Effector memory CD8-positive, alpha-beta T cell (primary cell): Measurements from ENCODE around the gene ARMC3.

Source experiments
- ATAC-seq: fragments of 150-1000 bp; cut with Tn5 transposase; replicated peaks from 2 replicates; pipeline ENCODE4 v1.10.0; 2021; ENCODE audit warnings: mild to moderate bottlenecking, moderate library complexity
- DNase-seq, 3 experiments: peaks; one replicate each; pipeline ENCODE4 v3.0.0; 2021
- H3K27ac Mint-ChIP-seq, 2 donors: one replicate each; pipeline ENCODE4 v1.8.0; 2022; ENCODE audit warnings: mild to moderate bottlenecking in 2 of 2, mixed read lengths in 2 of 2, moderate library complexity in 2 of 2
- H3K27me3 Mint-ChIP-seq, 2 donors: one replicate each; pipeline ENCODE4 v1.8.0; 2022; ENCODE audit warnings: mixed read lengths in 2 of 2
- H3K36me3 Mint-ChIP-seq: one replicate; pipeline ENCODE4 v1.8.0; 2022; ENCODE audit warnings: mild to moderate bottlenecking, moderate library complexity, mixed read lengths; ENCODE audit not compliant: insufficient read depth
- H3K4me1 Mint-ChIP-seq, 2 donors: one replicate each; pipeline ENCODE4 v1.8.0; 2022; ENCODE audit warnings: low read depth in 2 of 2, mixed read lengths in 2 of 2
- H3K4me3 Mint-ChIP-seq, 2 donors: one replicate each; pipeline ENCODE4 v1.8.0; 2022; ENCODE audit warnings: mild to moderate bottlenecking in 2 of 2, mixed read lengths in 2 of 2, moderate library complexity in 2 of 2
- H3K9me3 Mint-ChIP-seq, 2 donors: one replicate each; pipeline ENCODE4 v1.8.0; 2022; ENCODE audit warnings: mixed read lengths in 2 of 2

The ARMC3 gene

DNA sequence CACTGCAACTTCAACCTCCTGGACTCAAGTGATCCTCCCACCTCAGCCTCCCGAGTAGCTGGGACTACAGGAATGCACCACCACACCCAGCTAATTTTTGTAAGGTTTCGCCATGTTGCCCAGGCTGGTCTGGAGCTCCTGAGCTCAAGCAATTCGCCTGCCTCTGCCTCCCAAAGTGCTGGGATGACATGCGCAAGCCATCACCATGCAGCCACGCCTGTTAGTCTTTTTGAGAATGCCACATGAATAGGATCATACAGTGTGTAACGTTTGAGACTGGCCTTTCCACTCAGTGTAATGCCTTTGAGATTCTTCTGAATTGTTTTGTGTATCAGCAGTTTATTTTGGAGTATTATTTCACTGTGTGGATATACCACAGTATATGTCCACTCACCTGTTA lies 91.8 kb downstream of the ARMC3 start:
- no peaks in the 10 kb centered on the region for H3K4me1 Mint-ChIP-seq
- H3K27me3 Mint-ChIP-seq: peaks cover 59 to 77% of the 10 kb centered on the region in 2 donors
- H3K9me3 Mint-ChIP-seq: peaks cover 5 to 6% of the 10 kb centered on the region in 2 donors
- H3K27ac Mint-ChIP-seq: no peak overlapping the region
- H3K36me3 Mint-ChIP-seq: no peaks in the 10 kb centered on the region
- H3K4me3 Mint-ChIP-seq: no peak overlapping the region
- DNase-seq: no peak
- no peak for ATAC-seq

DNA sequence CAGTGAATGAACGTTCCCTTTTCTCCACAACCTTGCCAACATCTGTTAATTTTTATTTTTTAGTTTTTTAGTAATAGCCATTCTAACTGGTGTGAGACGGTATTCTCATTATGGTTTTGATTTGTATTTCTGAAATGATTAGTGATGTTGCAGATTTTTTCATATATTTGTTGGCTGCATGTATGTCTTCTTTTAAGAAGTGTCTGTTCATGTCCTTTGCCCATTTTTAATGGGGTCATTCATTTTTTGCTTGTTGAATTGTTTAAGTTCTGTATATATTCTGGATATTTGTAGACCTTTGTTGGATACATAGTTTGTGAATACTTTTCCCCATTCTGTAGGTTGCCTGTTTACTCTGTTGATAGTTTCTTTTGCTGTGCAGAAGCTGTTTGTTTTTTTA lies 93.6 kb downstream of the ARMC3 start:
- Mint-ChIP-seq H3K36me3 (no peaks in the 10 kb centered on the region), H3K4me1 (no peaks in the 10 kb centered on the region), H3K9me3 (peaks cover 6 to 7% of the 10 kb centered on the region in 2 donors), H3K4me3 (no peak overlapping the region), H3K27me3 (peaks cover 66 to 74% of the 10 kb centered on the region in 2 donors), H3K27ac (no peak overlapping the region)
- DNase-seq: no peak
- no peak for ATAC-seq

DNA sequence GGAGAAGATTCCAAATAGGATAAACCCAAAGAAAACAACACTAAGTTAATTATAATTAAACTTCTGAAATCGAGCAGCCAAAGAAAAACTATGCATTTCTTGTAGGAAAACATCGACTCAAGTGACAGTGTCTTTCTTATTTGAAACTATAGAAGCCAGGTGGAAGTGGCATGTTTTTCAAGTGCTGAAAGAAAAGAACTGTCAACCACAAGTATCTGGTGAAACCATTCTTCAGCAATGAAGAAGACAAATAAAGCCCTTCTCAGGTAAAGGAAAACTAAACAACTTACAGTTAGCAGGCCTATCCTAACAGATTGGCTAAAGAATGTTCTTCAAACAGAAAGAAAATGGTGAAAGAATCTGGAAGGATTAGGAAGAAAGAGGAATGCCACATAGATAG lies 96.1 kb downstream of the ARMC3 start:
- Mint-ChIP-seq H3K27me3 (peaks cover 77 to 78% of the 10 kb centered on the region in 2 donors), H3K4me3 (no peak overlapping the region), H3K9me3 (peaks cover 6 to 7% of the 10 kb centered on the region in 2 donors), H3K27ac (no peak overlapping the region), H3K4me1 (no peaks in the 10 kb centered on the region), H3K36me3 (no peaks in the 10 kb centered on the region)
- no peak for DNase-seq
- no peak for ATAC-seq

DNA sequence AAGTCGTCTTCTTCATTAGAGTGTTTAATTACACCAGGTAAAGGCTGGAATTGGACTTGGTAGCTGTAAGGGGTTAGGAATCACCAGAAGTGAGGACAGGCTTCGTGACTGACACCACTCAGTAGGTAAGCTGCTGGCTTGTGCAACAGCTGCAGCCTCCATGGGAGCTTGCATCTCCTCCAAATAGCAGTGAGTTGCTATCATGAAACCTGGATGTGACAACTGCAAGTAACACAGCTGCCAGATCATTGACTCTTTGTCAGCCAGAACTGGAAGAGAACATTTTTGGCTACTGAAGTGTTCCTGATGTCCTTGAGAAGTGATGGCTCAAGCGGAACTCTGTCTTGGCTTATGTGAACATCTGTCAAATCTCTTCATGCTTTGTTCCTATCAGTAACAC lies 103.5 kb downstream of the ARMC3 start:
- Mint-ChIP-seq H3K9me3 (no peaks in the 10 kb centered on the region), H3K27me3 (peaks cover 64 to 72% of the 10 kb centered on the region in 2 donors), H3K27ac (no peak overlapping the region), H3K4me3 (no peak overlapping the region), H3K36me3 (no peaks in the 10 kb centered on the region), H3K4me1 (no peaks in the 10 kb centered on the region)
- no peak for DNase-seq
- no peak for ATAC-seq

DNA sequence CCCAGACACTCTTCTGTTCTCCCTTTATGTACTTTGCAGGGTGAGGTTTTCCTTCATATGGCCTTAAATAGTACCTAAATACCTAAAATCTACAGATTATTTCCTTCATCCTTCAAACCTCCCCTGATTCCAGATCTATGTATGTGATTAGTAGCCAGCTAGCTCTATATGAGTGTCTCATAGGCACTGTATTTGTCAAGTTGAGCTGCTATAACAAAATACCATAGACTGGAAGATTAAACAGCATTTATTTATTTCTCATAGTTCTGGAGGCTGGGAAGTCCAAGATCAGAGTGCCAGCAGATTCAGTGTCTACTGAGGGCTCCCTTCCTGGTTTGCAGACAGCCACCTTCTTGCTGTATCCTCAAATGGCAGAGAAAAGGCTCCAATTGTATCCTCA lies 106.9 kb downstream of the ARMC3 start:
- H3K4me1 Mint-ChIP-seq: no peaks in the 10 kb centered on the region
- H3K36me3 Mint-ChIP-seq: no peaks in the 10 kb centered on the region
- DNase-seq (no peak), ATAC-seq (no peak)
- H3K27ac Mint-ChIP-seq: no peak overlapping the region
- H3K4me3 Mint-ChIP-seq: no peak overlapping the region
- H3K9me3 Mint-ChIP-seq: peaks cover 0 to under 1% of the 10 kb centered on the region in 2 donors
- H3K27me3 Mint-ChIP-seq: peaks cover 67 to 69% of the 10 kb centered on the region in 2 donors

DNA sequence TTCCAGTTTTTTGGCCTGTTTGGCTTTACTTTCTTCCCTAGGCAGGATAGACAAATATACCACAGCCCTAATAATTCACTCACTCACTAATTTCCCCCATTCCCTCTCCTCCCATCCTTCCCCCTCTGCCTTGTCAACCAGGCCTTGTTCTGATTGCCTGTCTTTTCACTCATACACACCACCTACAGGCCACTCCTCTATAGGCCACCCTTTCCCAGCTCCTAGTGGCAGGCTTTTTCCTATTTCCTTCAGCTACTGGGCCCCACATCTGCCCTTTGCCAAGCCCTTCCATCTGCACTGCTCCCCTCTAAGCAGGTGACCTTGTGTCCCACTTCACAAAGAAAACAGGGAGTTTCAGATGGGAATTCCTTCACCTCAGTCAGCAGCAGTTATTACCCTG lies 107.7 kb downstream of the ARMC3 start:
- DNase-seq (no peak), ATAC-seq (no peak)
- no peaks in the 10 kb centered on the region for H3K4me1 Mint-ChIP-seq
- peaks cover 67 to 69% of the 10 kb centered on the region in 2 donors for H3K27me3 Mint-ChIP-seq
- no peaks in the 10 kb centered on the region for H3K36me3 Mint-ChIP-seq
- no peak overlapping the region for H3K4me3 Mint-ChIP-seq
- peaks cover 0 to 3% of the 10 kb centered on the region in 2 donors for H3K9me3 Mint-ChIP-seq
- H3K27ac Mint-ChIP-seq: no peak overlapping the region

DNA sequence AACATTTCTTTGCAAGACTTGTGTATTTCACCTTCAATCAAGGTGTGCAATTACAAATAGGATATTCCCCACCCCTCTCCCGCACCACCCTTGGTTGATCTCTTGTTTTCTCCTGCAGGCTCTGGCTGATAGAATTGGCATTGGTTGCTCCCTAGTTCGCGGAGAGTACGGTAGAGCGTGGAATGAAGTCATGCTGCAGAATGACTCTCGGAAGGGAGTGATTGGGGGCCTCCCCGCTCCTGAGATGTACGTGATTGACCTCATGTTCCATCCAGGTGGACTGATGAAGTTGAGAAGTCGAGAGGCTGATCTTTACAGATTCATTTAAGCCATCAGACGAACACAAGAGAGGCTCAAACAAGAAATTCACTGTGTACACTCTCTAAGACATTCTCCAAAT lies 109.3 kb downstream of the ARMC3 start:
- no peak for ATAC-seq
- no peak overlapping the region for H3K4me3 Mint-ChIP-seq
- no peak for DNase-seq
- H3K27me3 Mint-ChIP-seq: peaks cover 60 to 61% of the 10 kb centered on the region in 2 donors
- H3K4me1 Mint-ChIP-seq: no peaks in the 10 kb centered on the region
- peaks cover 0 to 3% of the 10 kb centered on the region in 2 donors for H3K9me3 Mint-ChIP-seq
- no peak overlapping the region for H3K27ac Mint-ChIP-seq
- no peaks in the 10 kb centered on the region for H3K36me3 Mint-ChIP-seq

DNA sequence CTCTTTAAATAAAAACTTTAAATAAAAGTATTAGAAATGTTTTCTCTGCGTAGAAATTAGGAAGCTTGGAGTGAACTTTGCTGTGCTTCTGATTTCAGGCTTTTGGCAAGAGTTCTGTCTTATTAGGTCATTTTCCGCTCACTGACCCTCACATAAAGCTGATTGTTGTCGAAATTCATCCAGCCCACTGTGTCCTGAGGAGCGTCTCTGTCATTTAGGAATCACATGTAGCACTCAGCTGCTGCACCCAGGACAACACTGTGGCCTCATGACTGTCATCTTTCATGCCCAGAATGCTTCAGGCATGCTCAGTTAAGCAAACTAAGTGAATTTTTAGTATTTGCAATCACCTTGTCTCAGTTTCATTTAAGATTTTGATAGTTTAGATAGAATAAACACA lies 109.7 kb downstream of the ARMC3 start:
- Mint-ChIP-seq H3K4me1 (no peaks in the 10 kb centered on the region), H3K9me3 (peaks cover 0 to 3% of the 10 kb centered on the region in 2 donors), H3K36me3 (no peaks in the 10 kb centered on the region), H3K4me3 (no peak overlapping the region), H3K27me3 (peaks cover 64 to 65% of the 10 kb centered on the region in 2 donors), H3K27ac (no peak overlapping the region)
- DNase-seq (no peak), ATAC-seq (no peak)

DNA sequence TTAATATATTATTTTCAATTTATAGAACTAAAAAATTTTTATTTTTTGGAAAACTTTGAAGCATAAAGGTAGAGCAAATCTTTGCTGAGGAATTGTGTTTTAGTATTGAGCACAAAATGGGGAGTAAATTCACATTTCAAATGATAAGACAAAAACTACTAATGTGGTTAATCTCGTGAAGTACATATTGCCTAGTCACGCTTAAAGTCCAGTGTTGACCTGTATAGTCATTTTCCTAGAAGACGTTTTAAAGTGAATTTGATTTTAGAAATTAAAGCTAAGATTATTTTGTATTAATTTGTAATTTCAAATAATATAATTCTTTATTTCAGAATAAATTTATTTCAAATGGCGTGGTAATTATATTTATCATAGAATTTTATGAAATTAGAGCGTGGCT lies 110.3 kb downstream of the ARMC3 start:
- Mint-ChIP-seq H3K9me3 (peaks cover 0 to 3% of the 10 kb centered on the region in 2 donors), H3K27me3 (peaks cover 65 to 68% of the 10 kb centered on the region in 2 donors), H3K36me3 (no peaks in the 10 kb centered on the region), H3K27ac (no peak overlapping the region), H3K4me1 (no peaks in the 10 kb centered on the region), H3K4me3 (no peak overlapping the region)
- ATAC-seq: no peak
- DNase-seq: no peak

DNA sequence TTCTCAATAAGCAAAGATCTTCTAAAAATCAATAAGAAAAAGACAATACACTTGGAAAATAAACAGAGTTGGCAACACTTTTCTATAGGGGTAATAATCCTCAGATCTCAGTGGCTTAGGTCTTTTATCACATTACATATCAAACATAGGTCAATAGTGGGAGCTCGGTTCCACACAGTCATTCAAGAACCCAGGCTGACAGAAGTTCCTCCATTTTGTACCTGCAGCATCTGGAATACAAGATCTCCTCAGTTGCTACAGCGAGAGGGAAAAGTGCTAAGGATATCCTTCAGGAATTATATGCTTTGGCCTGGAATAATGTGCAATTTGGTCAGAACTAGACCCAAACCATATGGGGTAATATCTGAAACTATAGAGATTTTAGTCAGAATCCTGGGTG lies 112.1 kb downstream of the ARMC3 start:
- peaks cover 55 to 70% of the 10 kb centered on the region in 2 donors for H3K27me3 Mint-ChIP-seq
- H3K36me3 Mint-ChIP-seq: no peaks in the 10 kb centered on the region
- DNase-seq (no peak), ATAC-seq (no peak)
- peaks cover 0 to 3% of the 10 kb centered on the region in 2 donors for H3K9me3 Mint-ChIP-seq
- no peaks in the 10 kb centered on the region for H3K4me1 Mint-ChIP-seq
- no peak overlapping the region for H3K4me3 Mint-ChIP-seq
- H3K27ac Mint-ChIP-seq: no peak overlapping the region

DNA sequence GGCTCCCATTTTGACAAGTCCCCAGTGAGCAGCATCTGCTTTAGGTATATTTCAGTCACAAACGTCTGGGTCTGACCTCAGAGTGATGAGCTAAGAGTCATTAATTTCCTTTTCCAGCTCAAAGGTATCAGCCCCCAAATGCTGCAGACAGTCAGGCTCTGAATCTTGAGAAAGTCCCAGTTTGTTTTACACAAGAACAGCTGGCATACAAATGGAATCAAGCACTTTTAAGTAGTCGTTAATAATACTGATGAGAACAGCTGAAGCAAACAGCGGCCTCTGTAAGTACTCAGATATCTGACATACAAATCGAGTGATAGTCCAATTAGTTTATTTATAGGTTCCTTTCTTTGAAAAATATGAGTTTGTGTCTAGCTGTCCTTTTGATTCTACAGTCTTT lies 118.2 kb downstream of the ARMC3 start:
- Mint-ChIP-seq H3K4me1 (no peaks in the 10 kb centered on the region), H3K9me3 (no peaks in the 10 kb centered on the region), H3K4me3 (no peak overlapping the region), H3K27me3 (peaks cover 48 to 78% of the 10 kb centered on the region in 2 donors), H3K36me3 (no peaks in the 10 kb centered on the region), H3K27ac (no peak overlapping the region)
- ATAC-seq (no peak), DNase-seq (no peak)

DNA sequence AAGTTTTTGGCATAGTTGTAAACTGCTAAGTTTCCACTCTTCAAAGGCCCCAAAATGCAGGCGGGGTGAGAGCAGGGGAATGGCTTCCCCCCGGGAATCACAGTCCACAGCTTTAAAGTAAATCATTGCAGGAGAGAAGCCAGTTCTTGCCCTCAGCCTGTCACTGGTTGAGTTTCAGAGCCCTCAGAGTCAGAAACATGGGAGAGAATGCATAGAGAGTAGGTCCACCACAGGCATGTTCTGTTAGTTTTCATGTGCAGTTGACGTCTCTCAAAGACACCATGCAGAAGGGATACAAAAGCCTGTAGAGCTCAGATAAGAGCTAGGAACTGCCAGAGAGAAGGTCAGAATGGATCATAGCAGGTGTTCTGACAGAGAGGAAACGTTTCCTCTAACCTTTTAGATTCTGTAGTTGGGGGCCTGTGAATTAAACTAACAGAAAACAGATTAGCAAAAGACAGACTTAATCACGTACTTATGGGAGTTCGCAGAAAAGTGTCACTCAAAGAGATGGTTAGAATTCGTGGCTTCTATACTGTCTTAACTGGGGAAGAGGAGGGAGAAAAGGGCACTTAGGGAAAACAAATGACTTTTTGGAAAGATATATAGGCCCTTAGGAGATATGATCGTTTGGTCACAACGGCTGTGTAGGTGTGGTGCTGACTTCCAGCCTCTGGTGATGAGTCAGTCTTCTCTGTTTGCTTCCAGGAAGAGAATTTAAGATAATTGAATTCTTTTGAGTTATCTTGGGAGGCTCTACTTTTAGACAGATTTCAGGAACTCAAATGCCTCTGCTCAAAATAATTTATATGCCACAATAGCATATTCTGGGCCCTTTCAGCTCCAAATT lies 119.6 kb downstream of the ARMC3 start:
- peaks cover 52 to 84% of the 10 kb centered on the region in 2 donors for H3K27me3 Mint-ChIP-seq
- no peak overlapping the region for H3K27ac Mint-ChIP-seq
- H3K9me3 Mint-ChIP-seq: no peaks in the 10 kb centered on the region
- no peaks in the 10 kb centered on the region for H3K36me3 Mint-ChIP-seq
- no peak for ATAC-seq
- DNase-seq: no peak
- no peak overlapping the region for H3K4me3 Mint-ChIP-seq
- no peaks in the 10 kb centered on the region for H3K4me1 Mint-ChIP-seq

DNA sequence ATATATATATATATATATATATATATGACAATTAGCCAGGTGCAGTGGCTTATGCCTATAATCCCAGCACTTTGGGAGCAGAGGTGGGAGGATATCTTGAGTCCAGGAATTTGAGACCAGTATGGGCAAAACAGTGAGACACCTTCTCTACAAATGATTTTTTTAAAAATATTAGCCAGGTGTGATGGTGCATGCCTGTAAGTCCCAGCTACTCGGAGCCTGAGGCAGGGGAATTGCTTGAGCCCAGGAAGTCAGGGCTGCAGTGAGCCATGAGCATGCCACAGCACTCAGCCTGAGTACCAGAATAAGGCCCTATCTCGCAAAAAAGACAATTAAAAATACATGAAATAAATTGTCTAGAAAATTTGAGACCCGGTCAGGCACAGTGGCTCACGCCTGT lies 120.3 kb downstream of the ARMC3 start:
- no peaks in the 10 kb centered on the region for H3K4me1 Mint-ChIP-seq
- no peaks in the 10 kb centered on the region for H3K9me3 Mint-ChIP-seq
- DNase-seq: no peak
- no peak for ATAC-seq
- peaks cover 52 to 84% of the 10 kb centered on the region in 2 donors for H3K27me3 Mint-ChIP-seq
- no peak overlapping the region for H3K27ac Mint-ChIP-seq
- no peak overlapping the region for H3K4me3 Mint-ChIP-seq
- H3K36me3 Mint-ChIP-seq: no peaks in the 10 kb centered on the region

DNA sequence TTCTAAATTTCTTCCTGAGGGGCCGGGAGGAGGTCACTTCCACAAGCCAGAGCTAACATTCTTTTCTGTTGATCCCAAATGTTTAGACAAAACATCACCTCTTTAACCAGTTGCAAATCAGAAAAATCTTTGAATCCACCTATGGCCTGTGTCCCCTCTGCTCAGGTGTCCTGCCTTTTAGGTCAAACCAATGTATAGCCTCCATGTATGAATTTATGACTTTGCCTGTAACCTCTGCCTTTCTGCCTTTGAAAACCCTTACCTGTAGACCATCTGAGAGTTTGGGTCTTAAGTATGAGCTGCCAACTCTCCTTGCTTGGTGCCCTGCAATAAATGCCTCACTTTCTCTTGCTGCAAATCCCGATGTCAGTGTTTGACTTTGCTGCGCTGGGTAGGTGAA lies 123.4 kb downstream of the ARMC3 start:
- Mint-ChIP-seq H3K4me1 (no peaks in the 10 kb centered on the region), H3K36me3 (no peaks in the 10 kb centered on the region), H3K27me3 (peaks cover 54 to 86% of the 10 kb centered on the region in 2 donors), H3K27ac (no peak overlapping the region), H3K9me3 (no peaks in the 10 kb centered on the region), H3K4me3 (no peak overlapping the region)
- ATAC-seq (no peak), DNase-seq (no peak)
